Non-pigmented ciliary epithelial cell (primary cell): ENCODE data around the gene KLHL42.
"Not testable (repeated sequence)": the region's sequence is repeated elsewhere in the genome, so short reads cannot be mapped to it uniquely, and the experiment has no call there.

ENCODE experiments used
- DNase-seq: peaks from one replicate; pipeline ENCODE4 v3.0.0-alpha.2; 2010; ENCODE audit warnings: low read depth

KLHL42 gene

GRCh38 chr12:27817766-27818165, 37.7 kb downstream of the KLHL42 start:
- no peak for DNase-seq

GRCh38 chr12:27818401-27818918, 38.4 kb downstream of the KLHL42 start:
- no peak for DNase-seq

GRCh38 chr12:27820564-27820963, 40.5 kb downstream of the KLHL42 start:
- no peak for DNase-seq

- peak; percentile 72 for DNase-seq
Measured at GRCh38 chr12:27821259-27821973, 41.4 kb downstream of the KLHL42 start.

GRCh38 chr12:27822076-27822712, 42.2 kb downstream of the KLHL42 start:
- peak; percentile 91 for DNase-seq

- no peak for DNase-seq
Measured at GRCh38 chr12:27823038-27823437, 43.0 kb downstream of the KLHL42 start.

GRCh38 chr12:27824126-27824842, 44.3 kb downstream of the KLHL42 start:
- no peak for DNase-seq

- peak; percentile 10 for DNase-seq
Measured at GRCh38 chr12:27826076-27826475, 46.0 kb downstream of the KLHL42 start.

GRCh38 chr12:27828196-27828595, 48.2 kb downstream of the KLHL42 start:
- no peak for DNase-seq

GRCh38 chr12:27838543-27839185, 58.6 kb downstream of the KLHL42 start:
- DNase-seq: no peak

- DNase-seq: no peak
Measured at GRCh38 chr12:27840229-27840999, 60.4 kb downstream of the KLHL42 start.

- no peak for DNase-seq
Measured at GRCh38 chr12:27841392-27841882, 61.4 kb downstream of the KLHL42 start.

- DNase-seq: peak; percentile 81
Measured at GRCh38 chr12:27843714-27844245, 63.7 kb downstream of the KLHL42 start.

- DNase-seq: no peak
Measured at GRCh38 chr12:27844366-27845090, 64.5 kb downstream of the KLHL42 start.

GRCh38 chr12:27845187-27845586, 65.2 kb downstream of the KLHL42 start:
- DNase-seq: no peak

- not testable (repeated sequence) for DNase-seq
Measured at GRCh38 chr12:27845706-27846105, 65.7 kb downstream of the KLHL42 start.

GRCh38 chr12:27847293-27847692, 67.3 kb downstream of the KLHL42 start:
- DNase-seq: not testable (repeated sequence)

GRCh38 chr12:27851311-27851710, 71.3 kb downstream of the KLHL42 start:
- DNase-seq: no peak

- DNase-seq: no peak
Measured at GRCh38 chr12:27852117-27852516, 72.1 kb downstream of the KLHL42 start.
